ENCODE results near the gene OSBPL8.

OSBPL8 gene

DNA sequence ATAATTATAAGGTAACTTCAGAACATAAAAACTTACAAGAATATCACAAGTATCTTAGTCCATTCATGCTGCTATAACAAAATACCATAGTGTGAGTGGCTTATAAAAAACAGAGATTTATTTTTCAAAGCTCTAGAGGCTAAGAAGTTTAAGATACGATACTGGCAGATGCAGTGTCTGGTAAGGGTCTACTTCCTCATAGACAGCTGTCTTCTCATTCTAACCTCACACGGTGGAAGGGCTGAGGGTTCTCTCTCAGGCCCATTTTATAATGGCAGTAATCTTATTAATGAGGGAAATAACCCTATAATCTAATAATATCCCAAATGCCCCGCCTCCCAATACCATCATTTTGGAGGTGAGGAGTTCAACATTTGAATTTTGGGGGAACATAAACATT, 23.7 kb upstream of the OSBPL8 start:
- H3K9me3 ChIP-seq (ENCODE audit: control insufficient read depth in 5 of 5, low read length in 5 of 5), result no peaks in the 10 kb centered on the region
- H3K36me3 ChIP-seq (ENCODE audit: control insufficient read depth in 5 of 5, insufficient read depth in 5 of 5, low read length in 5 of 5), result no peaks in the 10 kb centered on the region
- no peak overlapping the region for H3K27ac ChIP-seq (ENCODE audit: low read depth, low read length)
- no peak overlapping the region for H3K9ac ChIP-seq (ENCODE audit: low read length in 5 of 5)
- H3K4me1 ChIP-seq (ENCODE audit: control insufficient read depth in 5 of 5, insufficient read depth in 5 of 5, low read length in 5 of 5), result peaks cover 0 to 2% (median 0%) of the 10 kb centered on the region in 5 donors
- H3K27me3 ChIP-seq (ENCODE audit: control insufficient read depth in 5 of 5, insufficient read depth in 4 of 5, low read length in 5 of 5), result no peaks in the 10 kb centered on the region
- no peak overlapping the region for H3K4me3 ChIP-seq (ENCODE audit: low read depth in 1 of 5, low read length in 5 of 5)

- no peaks in the 10 kb centered on the region for H3K4me1 ChIP-seq (ENCODE audit: control insufficient read depth in 5 of 5, insufficient read depth in 5 of 5, low read length in 5 of 5)
- no peak overlapping the region for H3K9ac ChIP-seq (ENCODE audit: low read length in 5 of 5)
- no peak overlapping the region for H3K27ac ChIP-seq (ENCODE audit: low read depth, low read length)
- no peak overlapping the region for H3K4me3 ChIP-seq (ENCODE audit: low read depth in 1 of 5, low read length in 5 of 5)
- no peaks in the 10 kb centered on the region for H3K36me3 ChIP-seq (ENCODE audit: control insufficient read depth in 5 of 5, insufficient read depth in 5 of 5, low read length in 5 of 5)
- H3K27me3 ChIP-seq (ENCODE audit: control insufficient read depth in 5 of 5, insufficient read depth in 4 of 5, low read length in 5 of 5), result no peaks in the 10 kb centered on the region
- H3K9me3 ChIP-seq (ENCODE audit: control insufficient read depth in 5 of 5, low read length in 5 of 5), result no peaks in the 10 kb centered on the region
These were observed 14.3 kb upstream of the OSBPL8 start for GRCh38 chr12:76573840-76574373.

- H3K27ac ChIP-seq (ENCODE audit: low read depth, low read length), result no peak overlapping the region
- no peaks in the 10 kb centered on the region for H3K4me1 ChIP-seq (ENCODE audit: control insufficient read depth in 5 of 5, insufficient read depth in 5 of 5, low read length in 5 of 5)
- H3K9ac ChIP-seq (ENCODE audit: low read length in 5 of 5), result no peak overlapping the region
- no peaks in the 10 kb centered on the region for H3K36me3 ChIP-seq (ENCODE audit: control insufficient read depth in 5 of 5, insufficient read depth in 5 of 5, low read length in 5 of 5)
- H3K27me3 ChIP-seq (ENCODE audit: control insufficient read depth in 5 of 5, insufficient read depth in 4 of 5, low read length in 5 of 5), result no peaks in the 10 kb centered on the region
- H3K4me3 ChIP-seq (ENCODE audit: low read depth in 1 of 5, low read length in 5 of 5), result no peak overlapping the region
- no peaks in the 10 kb centered on the region for H3K9me3 ChIP-seq (ENCODE audit: control insufficient read depth in 5 of 5, low read length in 5 of 5)
These were observed 11.7 kb upstream of the OSBPL8 start for GRCh38 chr12:76571256-76571655.

DNA sequence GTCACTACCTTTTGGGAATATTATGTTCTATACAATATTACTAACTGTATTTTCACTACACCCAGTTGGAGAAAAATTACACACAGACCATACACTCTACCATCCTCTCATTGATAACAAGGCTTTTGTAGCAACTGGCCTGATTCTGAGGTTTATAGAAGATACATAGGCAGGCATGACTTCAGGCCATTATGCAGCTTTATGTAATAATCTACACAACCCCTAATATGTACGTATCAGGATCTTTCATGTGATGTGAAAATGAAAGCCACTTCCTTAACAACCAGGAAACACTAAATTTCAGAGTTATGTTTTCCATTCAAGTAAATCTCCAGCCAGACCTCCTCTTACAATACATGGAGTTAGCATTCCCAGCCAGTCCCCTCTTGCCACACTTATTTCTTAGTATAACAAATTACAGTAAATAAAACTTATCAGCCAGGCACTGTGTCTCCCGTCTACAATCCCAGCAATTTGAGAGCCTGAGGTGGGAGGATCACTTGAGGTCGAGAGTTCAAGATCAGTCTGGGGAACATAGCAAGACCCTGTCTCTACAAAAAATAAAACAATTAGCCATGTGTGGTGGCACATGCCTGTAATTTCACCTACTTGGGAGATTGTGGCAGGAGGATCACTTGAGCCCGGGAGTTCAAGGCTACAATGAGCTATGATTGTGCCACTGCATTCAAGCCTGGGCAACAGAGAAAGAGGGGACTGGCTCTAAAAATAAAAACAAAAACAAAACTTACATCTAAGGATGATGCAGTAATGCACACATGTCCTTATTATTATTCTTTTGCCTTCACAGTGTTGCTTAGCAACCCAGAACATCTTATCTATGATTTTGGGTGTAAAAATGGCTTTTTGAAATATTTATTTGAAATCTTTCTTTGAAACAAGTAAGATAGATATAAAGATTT, 10.4 kb upstream of the OSBPL8 start:
- H3K27ac ChIP-seq (ENCODE audit: low read depth, low read length), result no peak overlapping the region
- no peaks in the 10 kb centered on the region for H3K4me1 ChIP-seq (ENCODE audit: control insufficient read depth in 5 of 5, insufficient read depth in 5 of 5, low read length in 5 of 5)
- no peaks in the 10 kb centered on the region for H3K36me3 ChIP-seq (ENCODE audit: control insufficient read depth in 5 of 5, insufficient read depth in 5 of 5, low read length in 5 of 5)
- no peak overlapping the region for H3K9ac ChIP-seq (ENCODE audit: low read length in 5 of 5)
- no peaks in the 10 kb centered on the region for H3K27me3 ChIP-seq (ENCODE audit: control insufficient read depth in 5 of 5, insufficient read depth in 4 of 5, low read length in 5 of 5)
- no peaks in the 10 kb centered on the region for H3K9me3 ChIP-seq (ENCODE audit: control insufficient read depth in 5 of 5, low read length in 5 of 5)
- no peak overlapping the region for H3K4me3 ChIP-seq (ENCODE audit: low read depth in 1 of 5, low read length in 5 of 5)

DNA sequence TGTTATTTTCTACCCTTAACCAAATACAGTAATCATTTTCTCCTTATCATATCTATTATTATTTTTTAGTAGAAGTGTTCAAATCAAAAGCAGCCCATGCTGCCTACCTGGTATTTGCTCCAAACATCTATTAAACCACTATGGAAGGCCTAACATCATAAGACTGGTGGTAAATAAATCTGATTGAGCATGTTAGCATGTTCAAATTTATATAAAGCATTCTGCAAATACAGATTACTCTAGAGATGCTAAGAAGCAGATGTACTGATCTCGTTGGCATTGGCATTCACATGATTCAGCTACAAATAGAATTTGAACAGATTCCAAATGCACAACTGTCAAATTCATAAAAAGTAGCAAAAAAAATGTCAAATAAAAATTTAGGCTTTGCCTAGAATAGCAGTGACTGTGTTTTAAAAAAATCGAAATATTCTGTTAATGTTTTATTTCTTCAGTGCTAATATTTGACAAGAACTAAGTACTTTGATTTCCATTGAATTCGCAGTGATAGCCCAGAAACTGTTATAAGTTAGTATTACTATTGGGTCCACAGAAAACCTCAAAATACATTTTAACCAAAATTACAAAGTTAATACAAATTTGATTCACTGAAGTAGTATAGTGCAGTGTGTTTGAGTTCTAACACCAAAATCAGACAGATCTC, 9.4 kb upstream of the OSBPL8 start:
- Histone ChIP-seq H3K27me3 (ENCODE audit: control insufficient read depth in 5 of 5, insufficient read depth in 4 of 5, low read length in 5 of 5) (no peaks in the 10 kb centered on the region), H3K9ac (ENCODE audit: low read length in 5 of 5) (no peak overlapping the region), H3K27ac (ENCODE audit: low read depth, low read length) (no peak overlapping the region)

DNA sequence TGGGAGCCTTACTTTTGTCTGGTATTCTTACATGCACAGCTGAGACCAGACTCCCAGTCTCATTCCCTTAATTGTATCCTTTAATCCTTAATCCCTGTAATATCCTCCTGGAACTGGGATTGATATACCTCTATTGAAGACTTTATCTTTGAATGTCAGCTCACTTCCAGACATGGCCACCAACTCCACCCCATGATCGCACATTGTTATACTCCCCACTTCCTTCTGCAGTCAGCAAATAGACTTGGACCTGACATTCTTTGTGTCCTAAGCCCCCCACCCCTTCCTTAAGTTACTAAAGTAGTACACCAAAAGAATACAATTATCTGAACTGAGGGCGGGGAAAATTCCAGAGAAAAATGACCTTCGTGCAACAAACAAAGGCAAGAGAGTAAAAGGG, 8.6 kb upstream of the OSBPL8 start:
- Histone ChIP-seq H3K36me3 (ENCODE audit: control insufficient read depth in 5 of 5, insufficient read depth in 5 of 5, low read length in 5 of 5) (no peaks in the 10 kb centered on the region), H3K9me3 (ENCODE audit: control insufficient read depth in 5 of 5, low read length in 5 of 5) (no peaks in the 10 kb centered on the region), H3K9ac (ENCODE audit: low read length in 5 of 5) (no peak overlapping the region), H3K27ac (ENCODE audit: low read depth, low read length) (no peak overlapping the region), H3K4me3 (ENCODE audit: low read depth in 1 of 5, low read length in 5 of 5) (no peak overlapping the region), H3K27me3 (ENCODE audit: control insufficient read depth in 5 of 5, insufficient read depth in 4 of 5, low read length in 5 of 5) (no peaks in the 10 kb centered on the region), H3K4me1 (ENCODE audit: control insufficient read depth in 5 of 5, insufficient read depth in 5 of 5, low read length in 5 of 5) (no peaks in the 10 kb centered on the region)

More for the DNA sequence above, 9.4 kb upstream of the OSBPL8 start:
- Histone ChIP-seq H3K4me1 (ENCODE audit: control insufficient read depth in 5 of 5, insufficient read depth in 5 of 5, low read length in 5 of 5) (no peaks in the 10 kb centered on the region), H3K4me3 (ENCODE audit: low read depth in 1 of 5, low read length in 5 of 5) (no peak overlapping the region), H3K36me3 (ENCODE audit: control insufficient read depth in 5 of 5, insufficient read depth in 5 of 5, low read length in 5 of 5) (no peaks in the 10 kb centered on the region), H3K9me3 (ENCODE audit: control insufficient read depth in 5 of 5, low read length in 5 of 5) (no peaks in the 10 kb centered on the region)

DNA sequence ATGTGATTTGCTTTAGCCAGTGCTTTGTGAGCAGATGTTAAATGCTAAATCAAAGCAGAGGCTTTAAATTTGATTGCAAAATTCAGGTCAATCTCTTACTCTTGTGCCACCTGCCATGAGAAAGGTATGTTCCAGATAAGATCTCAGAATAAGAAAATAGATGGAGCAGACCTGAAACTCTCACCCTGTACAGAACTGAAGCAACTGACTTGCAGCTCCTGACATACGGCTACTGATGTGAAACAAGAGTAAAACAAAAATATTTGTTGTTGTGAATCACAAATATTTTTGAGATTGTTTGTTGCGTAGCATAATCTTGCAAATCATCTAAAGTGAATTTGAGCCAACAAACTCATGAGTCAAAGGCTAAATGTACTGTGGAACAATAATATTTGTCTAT, 3.5 kb upstream of the OSBPL8 start:
- no peaks in the 10 kb centered on the region for H3K9me3 ChIP-seq (ENCODE audit: control insufficient read depth in 5 of 5, low read length in 5 of 5)
- no peak overlapping the region for H3K9ac ChIP-seq (ENCODE audit: low read length in 5 of 5)
- no peak overlapping the region for H3K4me3 ChIP-seq (ENCODE audit: low read depth in 1 of 5, low read length in 5 of 5)
- H3K36me3 ChIP-seq (ENCODE audit: control insufficient read depth in 5 of 5, insufficient read depth in 5 of 5, low read length in 5 of 5), result no peaks in the 10 kb centered on the region
- H3K27me3 ChIP-seq (ENCODE audit: control insufficient read depth in 5 of 5, insufficient read depth in 4 of 5, low read length in 5 of 5), result no peaks in the 10 kb centered on the region
- H3K4me1 ChIP-seq (ENCODE audit: control insufficient read depth in 5 of 5, insufficient read depth in 5 of 5, low read length in 5 of 5), result peaks cover 0 to 27% (median 15%) of the 10 kb centered on the region in 5 donors
- H3K27ac ChIP-seq (ENCODE audit: low read depth, low read length), result no peak overlapping the region

DNA sequence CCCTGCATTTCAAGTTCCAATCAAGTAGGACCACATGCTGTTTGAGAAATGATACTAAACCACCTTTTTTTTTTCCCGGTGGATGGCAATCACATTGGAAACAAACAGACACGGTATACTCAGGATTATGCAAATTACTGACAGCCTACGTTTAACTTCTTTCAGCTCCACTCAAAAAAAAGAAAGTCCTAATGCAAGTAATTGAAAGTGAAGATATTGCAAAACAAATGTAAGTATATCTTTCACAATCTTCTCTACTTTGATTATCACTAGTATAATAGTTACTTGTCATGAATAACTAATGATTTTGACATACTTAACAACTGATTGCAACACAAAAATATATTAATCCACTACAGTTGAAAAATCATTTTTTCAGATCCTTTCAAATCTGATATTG, 2.6 kb upstream of the OSBPL8 start:
- H3K27ac ChIP-seq (ENCODE audit: low read depth, low read length), result no peak overlapping the region
- no peaks in the 10 kb centered on the region for H3K9me3 ChIP-seq (ENCODE audit: control insufficient read depth in 5 of 5, low read length in 5 of 5)
- H3K4me3 ChIP-seq (ENCODE audit: low read depth in 1 of 5, low read length in 5 of 5), result no peak overlapping the region
- no peaks in the 10 kb centered on the region for H3K27me3 ChIP-seq (ENCODE audit: control insufficient read depth in 5 of 5, insufficient read depth in 4 of 5, low read length in 5 of 5)
- H3K9ac ChIP-seq (ENCODE audit: low read length in 5 of 5), result no peak overlapping the region
- peaks cover 0 to 35% (median 22%) of the 10 kb centered on the region in 5 donors for H3K4me1 ChIP-seq (ENCODE audit: control insufficient read depth in 5 of 5, insufficient read depth in 5 of 5, low read length in 5 of 5)
- H3K36me3 ChIP-seq (ENCODE audit: control insufficient read depth in 5 of 5, insufficient read depth in 5 of 5, low read length in 5 of 5), result no peaks in the 10 kb centered on the region

GRCh38 chr12:76560086-76560491, 518 bp upstream of the OSBPL8 start:
- peak overlapping the region; percentile 96 for H3K27ac ChIP-seq (ENCODE audit: low read depth, low read length)
- no peaks in the 10 kb centered on the region for H3K9me3 ChIP-seq (ENCODE audit: control insufficient read depth in 5 of 5, low read length in 5 of 5)
- peak overlapping the region; percentile 84 to 98 (median 97) for H3K9ac ChIP-seq (ENCODE audit: low read length in 5 of 5)
- no peaks in the 10 kb centered on the region for H3K36me3 ChIP-seq (ENCODE audit: control insufficient read depth in 5 of 5, insufficient read depth in 5 of 5, low read length in 5 of 5)
- no peaks in the 10 kb centered on the region for H3K27me3 ChIP-seq (ENCODE audit: control insufficient read depth in 5 of 5, insufficient read depth in 4 of 5, low read length in 5 of 5)
- peaks cover 0 to 40% (median 29%) of the 10 kb centered on the region in 5 donors for H3K4me1 ChIP-seq (ENCODE audit: control insufficient read depth in 5 of 5, insufficient read depth in 5 of 5, low read length in 5 of 5)
- H3K4me3 ChIP-seq (ENCODE audit: low read depth in 1 of 5, low read length in 5 of 5), result peak overlapping the region; percentile 81 to 100 (median 95)
